ENCODE results near the gene DCLK1.

DCLK1 gene

GRCh38 chr13:36131222-36131930, at the start of gene DCLK1:
Gene DCLK1, minus strand, starts transcription at chr13:36131382.
- DNase-seq: no peak

DNA sequence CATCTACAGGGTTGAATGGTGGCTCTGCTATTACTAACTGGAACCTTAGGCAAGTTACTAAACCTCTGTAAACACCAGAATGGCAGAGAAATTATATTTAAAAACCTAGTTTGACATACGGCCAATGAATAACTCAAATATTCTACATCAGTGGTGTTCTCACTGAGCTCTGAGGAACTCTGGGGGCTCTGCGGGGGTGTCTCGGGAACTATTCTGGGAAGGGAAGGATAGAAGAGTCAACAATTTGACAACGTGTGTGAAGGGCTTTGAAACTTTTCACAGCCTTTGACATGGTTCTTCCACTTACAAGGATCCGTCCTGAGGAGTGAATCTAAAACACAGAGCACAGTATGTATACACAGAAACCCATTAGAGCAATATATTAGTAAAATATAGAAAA, 44.4 kb upstream of the DCLK1 start:
- no peak for DNase-seq

DNA sequence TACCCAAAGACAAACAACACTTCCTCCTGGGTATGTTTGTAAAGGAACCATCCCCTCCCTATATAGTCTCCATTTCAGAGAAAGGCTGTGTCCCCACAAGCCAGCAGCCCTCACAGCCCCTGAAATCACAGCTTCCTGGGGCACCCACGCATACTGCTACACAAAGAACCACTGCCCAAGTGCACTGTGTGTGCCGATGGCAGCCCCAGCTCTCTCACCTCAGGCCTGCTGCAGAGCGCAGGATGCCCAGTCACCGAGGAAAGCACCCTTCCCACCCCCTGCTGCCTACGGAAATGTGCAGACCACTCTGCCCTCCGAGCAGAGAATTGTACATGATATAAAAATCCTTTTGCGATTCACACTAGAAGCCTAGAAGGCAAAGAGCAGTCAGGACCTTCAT, 43.7 kb upstream of the DCLK1 start:
- DNase-seq: no peak

GRCh38 chr13:36173571-36174322, 42.6 kb upstream of the DCLK1 start:
- no peak for DNase-seq

GRCh38 chr13:36166046-36166445, 34.9 kb upstream of the DCLK1 start:
- no peak for DNase-seq

GRCh38 chr13:36163809-36164308, 32.7 kb upstream of the DCLK1 start:
- DNase-seq: no peak

DNA sequence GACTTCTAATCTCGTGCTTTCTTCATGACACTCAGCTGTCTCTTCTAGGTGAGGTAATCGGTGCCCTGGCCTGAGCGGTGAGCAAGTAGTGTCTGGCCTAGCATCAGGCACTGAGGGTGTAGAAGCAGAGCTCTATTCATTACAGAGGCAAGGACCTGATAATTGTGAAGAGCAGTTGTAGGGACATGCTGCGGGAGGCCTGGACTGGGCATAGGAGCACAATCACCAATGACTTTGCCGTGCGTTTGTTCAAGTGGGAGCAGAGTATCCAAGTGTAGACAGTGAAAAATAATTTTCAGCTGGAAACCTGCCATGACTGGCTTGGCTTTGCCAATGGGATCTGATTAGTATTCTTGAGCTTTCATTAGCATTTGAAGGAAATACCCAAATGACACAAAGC, 32.1 kb upstream of the DCLK1 start:
- DNase-seq: no peak

DNA sequence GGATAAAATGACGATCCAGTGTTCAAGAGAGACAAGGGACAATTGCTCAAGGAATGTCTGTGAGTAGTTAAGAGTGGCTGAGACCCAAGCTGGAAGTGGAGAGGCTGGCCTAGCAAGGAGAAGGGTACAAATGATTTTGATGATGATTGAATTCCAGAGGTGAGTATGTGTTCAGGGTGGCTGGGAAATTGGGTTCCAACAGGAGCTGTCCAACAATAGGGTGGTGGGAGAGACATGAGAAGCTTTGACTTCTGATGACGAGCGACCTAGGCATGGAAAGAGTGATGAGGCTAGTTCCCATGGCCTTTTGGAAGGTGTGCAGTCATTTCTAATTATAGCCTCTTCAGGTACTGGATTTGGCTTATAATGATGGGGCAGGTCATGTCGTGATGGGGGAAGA, 29.1 kb upstream of the DCLK1 start:
- DNase-seq: no peak

DNA sequence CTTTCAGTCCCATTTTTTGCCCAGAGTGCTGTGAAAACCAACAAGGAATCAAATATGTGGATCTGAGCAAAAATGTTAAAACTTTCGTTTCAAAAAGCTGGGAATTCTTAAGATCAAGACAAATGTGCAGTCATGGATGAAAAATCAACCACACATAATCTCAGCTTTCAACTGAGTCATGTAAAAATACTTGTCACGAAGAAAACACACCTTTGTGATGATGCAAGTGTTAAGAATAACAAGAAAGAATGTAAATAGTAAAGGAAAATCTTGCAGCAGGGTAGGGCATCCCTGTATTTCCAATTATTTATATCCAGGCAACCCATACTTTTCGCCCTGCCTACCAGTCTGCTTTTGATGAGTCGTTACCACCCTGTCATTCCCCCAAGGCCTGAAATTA, 27.4 kb upstream of the DCLK1 start:
- DNase-seq: no peak

- DNase-seq: no peak
Observed at GRCh38 chr13:36157480-36157879, 26.3 kb upstream of the DCLK1 start.

DNA sequence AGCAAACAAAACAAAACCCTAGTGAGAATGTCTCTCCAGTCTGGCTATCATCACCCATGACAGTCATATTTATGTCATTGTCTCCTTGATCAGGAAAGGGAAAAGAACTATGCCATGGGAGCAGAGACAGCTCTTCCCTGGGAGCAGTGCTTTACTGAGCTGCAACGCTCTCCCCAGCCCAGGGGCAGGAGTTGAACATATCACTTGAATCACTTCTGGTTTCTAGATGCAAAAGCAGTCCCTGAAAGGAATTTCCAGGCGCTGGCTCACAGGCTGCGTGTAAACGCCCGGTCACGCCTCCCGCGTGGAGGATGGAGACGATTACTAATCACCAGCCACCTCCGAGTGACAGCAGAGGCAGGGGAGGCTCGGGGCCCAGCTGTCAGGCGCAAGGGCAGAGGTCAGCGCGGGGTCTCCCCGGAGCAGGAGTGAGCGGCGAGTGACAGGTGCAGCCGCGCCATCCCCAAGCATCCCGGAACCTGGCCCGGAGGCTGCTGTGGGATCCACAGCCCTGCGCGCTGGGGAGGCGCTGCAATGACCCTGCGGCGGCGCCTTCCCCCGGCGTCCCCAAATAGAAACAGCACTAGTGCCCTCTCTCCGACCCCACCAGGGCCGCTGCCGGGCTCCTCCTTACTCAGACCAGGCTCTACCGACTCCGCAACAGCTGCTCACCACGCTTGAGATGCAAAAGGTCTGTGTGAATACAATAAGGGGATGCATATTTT, 23.5 kb upstream of the DCLK1 start:
- no peak for DNase-seq

DNA sequence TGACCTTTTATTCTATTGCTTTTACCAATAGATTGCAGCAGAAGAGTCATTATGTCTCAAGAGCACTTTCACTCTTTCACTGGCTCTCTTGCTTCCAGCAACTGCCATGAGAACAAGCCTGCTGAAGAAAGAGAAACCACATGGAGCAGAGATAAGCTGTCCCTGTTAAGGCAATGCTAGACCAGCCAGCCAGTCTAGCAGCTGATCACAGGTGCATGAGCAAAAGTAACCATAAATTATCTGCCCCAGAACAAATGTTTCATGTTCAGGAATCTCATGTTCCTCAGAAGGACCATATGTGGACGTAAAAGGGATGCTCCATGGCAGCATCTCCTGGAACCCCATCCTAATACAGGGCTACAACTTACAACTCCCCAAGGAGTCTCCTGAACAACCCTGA, 20.4 kb upstream of the DCLK1 start:
- no peak for DNase-seq

- no peak for DNase-seq
Observed at GRCh38 chr13:36148446-36148845, 17.3 kb upstream of the DCLK1 start.

GRCh38 chr13:36147330-36147729, 16.1 kb upstream of the DCLK1 start:
- no peak for DNase-seq

- no peak for DNase-seq
Observed at GRCh38 chr13:36146511-36147269, 15.5 kb upstream of the DCLK1 start.

DNA sequence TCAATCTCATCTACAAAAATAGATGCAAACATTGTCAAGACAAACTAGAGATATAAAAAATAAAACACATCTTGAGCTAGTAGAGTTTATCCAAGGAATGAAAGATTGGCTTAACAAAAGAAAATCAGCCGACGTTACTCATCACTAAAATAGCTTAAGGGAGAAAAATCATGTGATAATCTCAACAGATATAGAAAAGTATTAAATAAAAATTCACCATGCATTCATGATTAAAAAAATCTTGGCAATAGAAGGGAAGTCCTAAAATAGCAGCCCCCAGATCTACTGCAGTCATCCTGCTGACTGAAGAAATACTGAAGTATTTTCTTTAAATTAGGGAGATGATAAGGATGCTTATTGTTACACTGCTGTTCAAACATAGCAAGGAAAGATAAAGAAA, 12.6 kb upstream of the DCLK1 start:
- DNase-seq: no peak

DNA sequence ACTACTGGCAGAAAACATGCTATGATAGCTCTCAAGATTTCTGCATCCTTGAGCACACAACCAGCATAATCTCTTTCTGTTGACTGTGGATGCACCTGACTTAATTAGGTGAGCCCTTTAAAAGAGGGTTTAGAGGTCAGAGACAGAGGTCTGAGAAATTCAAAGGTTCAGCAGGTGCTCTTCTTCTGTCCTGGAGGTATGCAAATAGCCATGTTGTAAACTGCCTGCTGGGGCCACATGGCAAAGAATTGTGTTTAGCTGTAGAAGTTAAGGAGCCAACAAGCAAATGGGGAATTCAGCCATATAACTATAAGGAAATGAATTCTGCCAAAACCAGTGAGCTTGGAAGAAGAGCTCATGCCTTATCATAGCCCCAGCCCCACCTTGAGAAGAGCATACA, 11.6 kb upstream of the DCLK1 start:
- no peak for DNase-seq

GRCh38 chr13:36135876-36136275, 4.7 kb upstream of the DCLK1 start:
- DNase-seq: no peak

- no peak for DNase-seq
Observed at GRCh38 chr13:36134632-36135031, 3.5 kb upstream of the DCLK1 start.

- no peak for DNase-seq
Observed at GRCh38 chr13:36133950-36134626, 2.9 kb upstream of the DCLK1 start.

GRCh38 chr13:36132376-36132775, 1.2 kb upstream of the DCLK1 start:
- no peak for DNase-seq

- DNase-seq: no peak
Observed at GRCh38 chr13:36131931-36132297, 732 bp upstream of the DCLK1 start.

All from CD4-positive, alpha-beta T cell treated with Interleukin-12 subunit alpha and Interleukin-12 subunit beta, for 1 hour (primary cell).